ENCODE measurements around the gene ZNF711.
A peak's percentile ranks its signal among the peaks of the same experiment; 100 is the strongest.

The ZNF711 gene

GRCh38 chrX:85243761-85244449, at the start of gene ZNF711, which contains the start of gene SATL1:
TSS of gene ZNF711 (plus strand) at chrX:85243991. CDS start at chrX:85247573, 3,582 bp downstream.
TSS of gene SATL1 (minus strand) at chrX:85243779. CDS start at chrX:85108968, 134,811 bp downstream.
- no peak for TF ChIP-seq ZNF8 (CRISPR knock-in tag; IDR thresholded peaks at IDR 0.05)
- TF ChIP-seq BACH2 (CRISPR knock-in tag; IDR thresholded peaks at IDR 0.05; ENCODE audit: borderline replicate concordance) = no peak
- ATAC-seq = peak; percentile 84

GRCh38 chrX:85196319-85196718, 47.5 kb upstream of the ZNF711 start:
- ATAC-seq = no peak
- TF ChIP-seq ISL1 (CRISPR knock-in tag; IDR thresholded peaks at IDR 0.05) (no peak), CSDC2 (CRISPR knock-in tag; IDR thresholded peaks at IDR 0.05) (no peak), OSR1 (CRISPR knock-in tag; IDR thresholded peaks at IDR 0.05) (no peak), PPARA (CRISPR knock-in tag; IDR thresholded peaks at IDR 0.05; ENCODE audit: borderline replicate concordance) (no peak), ESRRG (CRISPR knock-in tag; IDR thresholded peaks at IDR 0.05) (no peak), ZFP30 (CRISPR knock-in tag; IDR thresholded peaks at IDR 0.05) (no peak), TOX (CRISPR knock-in tag; IDR thresholded peaks at IDR 0.05; ENCODE audit: borderline replicate concordance) (no peak), ARNTL (CRISPR knock-in tag; IDR thresholded peaks at IDR 0.05; ENCODE audit: borderline replicate concordance, low read depth) (no peak)
- TF ChIP-seq, protein P1, sequence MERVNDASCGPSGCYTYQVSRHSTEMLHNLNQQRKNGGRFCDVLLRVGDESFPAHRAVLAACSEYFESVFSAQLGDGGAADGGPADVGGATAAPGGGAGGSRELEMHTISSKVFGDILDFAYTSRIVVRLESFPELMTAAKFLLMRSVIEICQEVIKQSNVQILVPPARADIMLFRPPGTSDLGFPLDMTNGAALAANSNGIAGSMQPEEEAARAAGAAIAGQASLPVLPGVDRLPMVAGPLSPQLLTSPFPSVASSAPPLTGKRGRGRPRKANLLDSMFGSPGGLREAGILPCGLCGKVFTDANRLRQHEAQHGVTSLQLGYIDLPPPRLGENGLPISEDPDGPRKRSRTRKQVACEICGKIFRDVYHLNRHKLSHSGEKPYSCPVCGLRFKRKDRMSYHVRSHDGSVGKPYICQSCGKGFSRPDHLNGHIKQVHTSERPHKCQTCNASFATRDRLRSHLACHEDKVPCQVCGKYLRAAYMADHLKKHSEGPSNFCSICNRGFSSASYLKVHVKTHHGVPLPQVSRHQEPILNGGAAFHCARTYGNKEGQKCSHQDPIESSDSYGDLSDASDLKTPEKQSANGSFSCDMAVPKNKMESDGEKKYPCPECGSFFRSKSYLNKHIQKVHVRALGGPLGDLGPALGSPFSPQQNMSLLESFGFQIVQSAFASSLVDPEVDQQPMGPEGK (CRISPR knock-in tag; IDR thresholded peaks at IDR 0.05; ENCODE audit: borderline replicate concordance) = no peak
- TF ChIP-seq, protein P2, sequence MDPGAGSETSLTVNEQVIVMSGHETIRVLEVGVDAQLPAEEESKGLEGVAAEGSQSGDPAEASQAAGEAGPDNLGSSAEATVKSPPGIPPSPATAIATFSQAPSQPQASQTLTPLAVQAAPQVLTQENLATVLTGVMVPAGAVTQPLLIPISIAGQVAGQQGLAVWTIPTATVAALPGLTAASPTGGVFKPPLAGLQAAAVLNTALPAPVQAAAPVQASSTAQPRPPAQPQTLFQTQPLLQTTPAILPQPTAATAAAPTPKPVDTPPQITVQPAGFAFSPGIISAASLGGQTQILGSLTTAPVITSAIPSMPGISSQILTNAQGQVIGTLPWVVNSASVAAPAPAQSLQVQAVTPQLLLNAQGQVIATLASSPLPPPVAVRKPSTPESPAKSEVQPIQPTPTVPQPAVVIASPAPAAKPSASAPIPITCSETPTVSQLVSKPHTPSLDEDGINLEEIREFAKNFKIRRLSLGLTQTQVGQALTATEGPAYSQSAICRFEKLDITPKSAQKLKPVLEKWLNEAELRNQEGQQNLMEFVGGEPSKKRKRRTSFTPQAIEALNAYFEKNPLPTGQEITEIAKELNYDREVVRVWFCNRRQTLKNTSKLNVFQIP (CRISPR knock-in tag; IDR thresholded peaks at IDR 0.05; ENCODE audit: borderline replicate concordance, low read depth) = no peak

GRCh38 chrX:85203461-85203970, 40.3 kb upstream of the ZNF711 start:
- no peak for ATAC-seq
- TF ChIP-seq CSRNP3 (CRISPR knock-in tag; IDR thresholded peaks at IDR 0.05) (no peak), ZFP3 (CRISPR knock-in tag; IDR thresholded peaks at IDR 0.05) (no peak), TOX (CRISPR knock-in tag; IDR thresholded peaks at IDR 0.05; ENCODE audit: borderline replicate concordance) (no peak), ARNTL (CRISPR knock-in tag; IDR thresholded peaks at IDR 0.05; ENCODE audit: borderline replicate concordance, low read depth) (no peak), ZNF8 (CRISPR knock-in tag; IDR thresholded peaks at IDR 0.05) (no peak), RARB (CRISPR knock-in tag; IDR thresholded peaks at IDR 0.05) (no peak), ZNF565 (CRISPR knock-in tag; conservative IDR thresholded peaks at IDR 0.05; ENCODE audit: low read depth) (no peak), ZNF70 (CRISPR knock-in tag; IDR thresholded peaks at IDR 0.05) (no peak), GLIS3 (CRISPR knock-in tag; IDR thresholded peaks at IDR 0.05) (no peak), ISL1 (CRISPR knock-in tag; IDR thresholded peaks at IDR 0.05) (no peak), ESRRG (CRISPR knock-in tag; IDR thresholded peaks at IDR 0.05) (no peak), ZC3H10 (CRISPR knock-in tag; IDR thresholded peaks at IDR 0.05) (no peak), BACH2 (CRISPR knock-in tag; IDR thresholded peaks at IDR 0.05; ENCODE audit: borderline replicate concordance) (no peak), SNAI2 (CRISPR knock-in tag; IDR thresholded peaks at IDR 0.05) (no peak), ZFP30 (CRISPR knock-in tag; IDR thresholded peaks at IDR 0.05) (no peak), PPARA (CRISPR knock-in tag; IDR thresholded peaks at IDR 0.05; ENCODE audit: borderline replicate concordance) (no peak)
- TF ChIP-seq, protein P3, sequence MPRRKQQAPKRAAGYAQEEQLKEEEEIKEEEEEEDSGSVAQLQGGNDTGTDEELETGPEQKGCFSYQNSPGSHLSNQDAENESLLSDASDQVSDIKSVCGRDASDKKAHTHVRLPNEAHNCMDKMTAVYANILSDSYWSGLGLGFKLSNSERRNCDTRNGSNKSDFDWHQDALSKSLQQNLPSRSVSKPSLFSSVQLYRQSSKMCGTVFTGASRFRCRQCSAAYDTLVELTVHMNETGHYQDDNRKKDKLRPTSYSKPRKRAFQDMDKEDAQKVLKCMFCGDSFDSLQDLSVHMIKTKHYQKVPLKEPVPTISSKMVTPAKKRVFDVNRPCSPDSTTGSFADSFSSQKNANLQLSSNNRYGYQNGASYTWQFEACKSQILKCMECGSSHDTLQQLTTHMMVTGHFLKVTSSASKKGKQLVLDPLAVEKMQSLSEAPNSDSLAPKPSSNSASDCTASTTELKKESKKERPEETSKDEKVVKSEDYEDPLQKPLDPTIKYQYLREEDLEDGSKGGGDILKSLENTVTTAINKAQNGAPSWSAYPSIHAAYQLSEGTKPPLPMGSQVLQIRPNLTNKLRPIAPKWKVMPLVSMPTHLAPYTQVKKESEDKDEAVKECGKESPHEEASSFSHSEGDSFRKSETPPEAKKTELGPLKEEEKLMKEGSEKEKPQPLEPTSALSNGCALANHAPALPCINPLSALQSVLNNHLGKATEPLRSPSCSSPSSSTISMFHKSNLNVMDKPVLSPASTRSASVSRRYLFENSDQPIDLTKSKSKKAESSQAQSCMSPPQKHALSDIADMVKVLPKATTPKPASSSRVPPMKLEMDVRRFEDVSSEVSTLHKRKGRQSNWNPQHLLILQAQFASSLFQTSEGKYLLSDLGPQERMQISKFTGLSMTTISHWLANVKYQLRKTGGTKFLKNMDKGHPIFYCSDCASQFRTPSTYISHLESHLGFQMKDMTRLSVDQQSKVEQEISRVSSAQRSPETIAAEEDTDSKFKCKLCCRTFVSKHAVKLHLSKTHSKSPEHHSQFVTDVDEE (CRISPR knock-in tag; IDR thresholded peaks at IDR 0.05) = no peak
- TF ChIP-seq, protein P2 (CRISPR knock-in tag; IDR thresholded peaks at IDR 0.05; ENCODE audit: borderline replicate concordance, low read depth) = no peak
- TF ChIP-seq, protein P4, sequence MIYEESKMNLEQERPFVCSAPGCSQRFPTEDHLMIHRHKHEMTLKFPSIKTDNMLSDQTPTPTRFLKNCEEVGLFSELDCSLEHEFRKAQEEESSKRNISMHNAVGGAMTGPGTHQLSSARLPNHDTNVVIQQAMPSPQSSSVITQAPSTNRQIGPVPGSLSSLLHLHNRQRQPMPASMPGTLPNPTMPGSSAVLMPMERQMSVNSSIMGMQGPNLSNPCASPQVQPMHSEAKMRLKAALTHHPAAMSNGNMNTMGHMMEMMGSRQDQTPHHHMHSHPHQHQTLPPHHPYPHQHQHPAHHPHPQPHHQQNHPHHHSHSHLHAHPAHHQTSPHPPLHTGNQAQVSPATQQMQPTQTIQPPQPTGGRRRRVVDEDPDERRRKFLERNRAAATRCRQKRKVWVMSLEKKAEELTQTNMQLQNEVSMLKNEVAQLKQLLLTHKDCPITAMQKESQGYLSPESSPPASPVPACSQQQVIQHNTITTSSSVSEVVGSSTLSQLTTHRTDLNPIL (CRISPR knock-in tag; IDR thresholded peaks at IDR 0.05; ENCODE audit: low read depth) = no peak
- TF ChIP-seq, protein P1 (CRISPR knock-in tag; IDR thresholded peaks at IDR 0.05; ENCODE audit: borderline replicate concordance) = no peak
